Glutamatergic neuron (in vitro differentiated cells): ENCODE measurements around the gene FAM199X. TPM values are rescaled to one million over a fixed set of nuclear protein-coding genes. Genes with fewer than 3 reads are reported as not detected.

Experiments used
- DNase-seq: peaks from one replicate; pipeline ENCODE4 v3.0.0; 2022
- H3K27ac Mint-ChIP-seq: one replicate; pipeline ENCODE4 v1.8.0; 2020; ENCODE audit warnings: mild to moderate bottlenecking, mixed read lengths, inconsistent platforms; ENCODE audit not compliant: unreplicated experiment
- H3K27me3 Mint-ChIP-seq: one replicate; pipeline ENCODE4 v1.8.0; 2020; ENCODE audit warnings: mild to moderate bottlenecking, moderate library complexity, mixed read lengths, inconsistent platforms; ENCODE audit not compliant: unreplicated experiment
- H3K36me3 Mint-ChIP-seq: one replicate; pipeline ENCODE4 v1.8.0; 2020; ENCODE audit warnings: mild to moderate bottlenecking, mixed read lengths, inconsistent platforms; ENCODE audit not compliant: unreplicated experiment
- H3K4me1 Mint-ChIP-seq: one replicate; pipeline ENCODE4 v1.8.0; 2020; ENCODE audit warnings: mild to moderate bottlenecking, low read depth, mixed read lengths, inconsistent platforms; ENCODE audit not compliant: unreplicated experiment
- H3K4me3 Mint-ChIP-seq: one replicate; pipeline ENCODE4 v1.8.0; 2020; ENCODE audit warnings: mild to moderate bottlenecking, mixed read lengths, inconsistent platforms; ENCODE audit not compliant: unreplicated experiment
- H3K9me3 Mint-ChIP-seq: one replicate; pipeline ENCODE4 v1.8.0; 2020; ENCODE audit warnings: mild to moderate bottlenecking, moderate library complexity, mixed read lengths, inconsistent platforms; ENCODE audit not compliant: unreplicated experiment
- total RNA-seq: library from RNA; stranded (reverse); fragmentation: NEBNext Ultra II Directional; extraction: Animal tissue kit (Norgen Biotek cat#: 25700); gene quantifications from one replicate; pipeline ENCODE4 v1.2.1, GENCODE V29; 2021; ENCODE audit not compliant: unreplicated experiment
- TF ChIP-seq, protein P1 (sequence below): fragments of 200-600 bp; sonication (generic); IDR thresholded peaks from one replicate; pipeline ENCODE4 v1.5.0; 2021; ENCODE audit not compliant: partially characterized antibody, unreplicated experiment

The FAM199X gene
- total RNA-seq, 1 donor from 2014 or later = 14.9 TPM

- no peak for DNase-seq
- TF ChIP-seq, protein P1, sequence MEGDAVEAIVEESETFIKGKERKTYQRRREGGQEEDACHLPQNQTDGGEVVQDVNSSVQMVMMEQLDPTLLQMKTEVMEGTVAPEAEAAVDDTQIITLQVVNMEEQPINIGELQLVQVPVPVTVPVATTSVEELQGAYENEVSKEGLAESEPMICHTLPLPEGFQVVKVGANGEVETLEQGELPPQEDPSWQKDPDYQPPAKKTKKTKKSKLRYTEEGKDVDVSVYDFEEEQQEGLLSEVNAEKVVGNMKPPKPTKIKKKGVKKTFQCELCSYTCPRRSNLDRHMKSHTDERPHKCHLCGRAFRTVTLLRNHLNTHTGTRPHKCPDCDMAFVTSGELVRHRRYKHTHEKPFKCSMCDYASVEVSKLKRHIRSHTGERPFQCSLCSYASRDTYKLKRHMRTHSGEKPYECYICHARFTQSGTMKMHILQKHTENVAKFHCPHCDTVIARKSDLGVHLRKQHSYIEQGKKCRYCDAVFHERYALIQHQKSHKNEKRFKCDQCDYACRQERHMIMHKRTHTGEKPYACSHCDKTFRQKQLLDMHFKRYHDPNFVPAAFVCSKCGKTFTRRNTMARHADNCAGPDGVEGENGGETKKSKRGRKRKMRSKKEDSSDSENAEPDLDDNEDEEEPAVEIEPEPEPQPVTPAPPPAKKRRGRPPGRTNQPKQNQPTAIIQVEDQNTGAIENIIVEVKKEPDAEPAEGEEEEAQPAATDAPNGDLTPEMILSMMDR = no peak
- H3K27ac Mint-ChIP-seq = no peak overlapping the region
- H3K9me3 Mint-ChIP-seq = no peaks in the 10 kb centered on the region
- no peak overlapping the region for H3K4me3 Mint-ChIP-seq
- H3K4me1 Mint-ChIP-seq = no peaks in the 10 kb centered on the region
- no peaks in the 10 kb centered on the region for H3K36me3 Mint-ChIP-seq
- no peaks in the 10 kb centered on the region for H3K27me3 Mint-ChIP-seq
These were observed 39.4 kb upstream of the FAM199X start for GRCh38 chrX:104126856-104127255.

DNA sequence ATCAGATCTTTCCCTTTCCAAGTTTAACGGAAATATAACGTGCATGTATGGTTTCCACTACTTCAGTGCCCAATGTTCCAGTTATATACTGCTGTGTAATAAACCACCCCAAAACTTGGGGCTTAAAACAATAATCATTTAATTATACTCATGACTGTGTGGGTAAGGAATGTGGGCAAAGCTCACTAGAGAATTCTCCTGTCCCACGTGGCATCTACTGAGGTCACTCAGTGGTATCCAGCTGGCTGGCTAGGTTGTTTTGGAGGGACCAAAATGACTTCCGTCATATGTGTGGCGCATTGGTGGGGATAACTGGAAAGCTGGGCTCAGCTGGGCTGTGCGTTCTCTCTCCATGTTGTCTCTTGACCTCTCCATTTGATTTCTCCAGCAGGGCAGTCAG lies 35.4 kb upstream of the FAM199X start:
- Mint-ChIP-seq H3K4me1 (no peaks in the 10 kb centered on the region), H3K27ac (no peak overlapping the region), H3K4me3 (no peak overlapping the region), H3K9me3 (no peaks in the 10 kb centered on the region), H3K36me3 (no peaks in the 10 kb centered on the region), H3K27me3 (peaks cover 2% of the 10 kb centered on the region)
- no peak for DNase-seq
- TF ChIP-seq, protein P1 = no peak

DNA sequence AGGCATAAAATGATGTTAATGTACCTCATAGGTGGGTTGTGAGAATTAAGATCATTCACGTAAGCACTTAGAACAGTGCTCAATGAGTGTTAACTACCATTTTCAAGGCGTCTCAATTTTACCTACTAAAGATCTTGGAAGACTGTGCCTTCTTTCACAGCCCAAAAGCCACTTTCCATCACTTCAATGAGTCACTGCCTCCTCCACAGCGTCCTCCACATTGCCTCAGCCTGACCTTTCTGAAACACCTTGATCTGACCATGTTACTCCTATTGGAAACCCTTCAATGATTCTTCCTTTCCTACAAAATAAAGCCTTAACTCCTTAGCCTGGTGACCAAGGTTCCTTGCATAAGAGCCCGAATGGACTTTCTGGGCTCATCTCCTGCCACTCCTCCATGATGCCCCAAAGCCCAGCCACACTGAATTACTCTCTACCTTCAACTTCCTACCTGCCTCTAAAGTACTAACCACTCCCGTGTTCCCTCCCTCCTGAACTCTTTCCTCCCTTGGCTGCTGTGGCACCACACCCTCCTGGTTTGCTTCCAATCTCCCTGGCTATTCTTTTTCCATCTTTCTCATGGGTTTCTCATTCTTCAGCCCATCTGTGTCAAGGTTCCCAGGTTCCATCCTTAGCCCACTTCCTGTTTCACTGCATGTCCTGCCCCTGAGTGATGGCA lies 31.5 kb upstream of the FAM199X start:
- Mint-ChIP-seq H3K36me3 (no peaks in the 10 kb centered on the region), H3K9me3 (no peaks in the 10 kb centered on the region), H3K27me3 (peaks cover 2% of the 10 kb centered on the region), H3K4me1 (no peaks in the 10 kb centered on the region), H3K4me3 (no peak overlapping the region), H3K27ac (no peak overlapping the region)
- TF ChIP-seq, protein P1 = no peak
- DNase-seq = no peak

GRCh38 chrX:104135677-104136076 lies 30.6 kb upstream of the FAM199X start:
- DNase-seq = no peak
- no peaks in the 10 kb centered on the region for H3K36me3 Mint-ChIP-seq
- no peak overlapping the region for H3K4me3 Mint-ChIP-seq
- H3K27ac Mint-ChIP-seq = no peak overlapping the region
- peaks cover 2% of the 10 kb centered on the region for H3K27me3 Mint-ChIP-seq
- TF ChIP-seq, protein P1 = no peak
- H3K4me1 Mint-ChIP-seq = no peaks in the 10 kb centered on the region
- H3K9me3 Mint-ChIP-seq = no peaks in the 10 kb centered on the region

GRCh38 chrX:104136241-104137019 lies 29.8 kb upstream of the FAM199X start:
- no peaks in the 10 kb centered on the region for H3K9me3 Mint-ChIP-seq
- peak; percentile 47 for DNase-seq
- TF ChIP-seq, protein P1 = peak; percentile 70
- peak overlapping the region; percentile 55 for H3K4me3 Mint-ChIP-seq
- no peaks in the 10 kb centered on the region for H3K36me3 Mint-ChIP-seq
- peaks cover 2% of the 10 kb centered on the region for H3K27me3 Mint-ChIP-seq
- H3K4me1 Mint-ChIP-seq = no peaks in the 10 kb centered on the region
- H3K27ac Mint-ChIP-seq = no peak overlapping the region
